Central memory CD8-positive, alpha-beta T cell (primary cell): ENCODE data around the gene PAEP.
"Not testable (repeated sequence)": the region's sequence is repeated elsewhere in the genome, so short reads cannot be mapped to it uniquely, and the experiment has no call there.

Source experiments
- ATAC-seq: fragments of 150-1000 bp; cut with Tn5 transposase; replicated peaks from 2 replicates; pipeline ENCODE4 v1.10.0; 2022; ENCODE audit warnings: mild to moderate bottlenecking, moderate FRiP score, moderate number of reproducible peaks; ENCODE audit not compliant: poor library complexity, severe bottlenecking; ENCODE audit errors: extremely low read depth
- DNase-seq, 2 donors: peaks; one replicate each; pipeline ENCODE4 v3.0.0; 2021; ENCODE audit warnings: low spot score in 2 of 2
- H3K27ac Mint-ChIP-seq: one replicate; pipeline ENCODE4 v1.8.0; 2022; ENCODE audit warnings: low read depth, mild to moderate bottlenecking, moderate library complexity, mixed read lengths
- H3K27me3 Mint-ChIP-seq: one replicate; pipeline ENCODE4 v1.8.0; 2022; ENCODE audit warnings: mixed read lengths
- H3K36me3 Mint-ChIP-seq: one replicate; pipeline ENCODE4 v1.8.0; 2022; ENCODE audit warnings: mild to moderate bottlenecking, moderate library complexity, mixed read lengths; ENCODE audit not compliant: insufficient read depth
- H3K4me1 Mint-ChIP-seq: one replicate; pipeline ENCODE4 v1.8.0; 2022; ENCODE audit warnings: mixed read lengths
- H3K4me3 Mint-ChIP-seq: one replicate; pipeline ENCODE4 v1.8.0; 2022; ENCODE audit warnings: mild to moderate bottlenecking, moderate library complexity, mixed read lengths
- H3K9me3 Mint-ChIP-seq: one replicate; pipeline ENCODE4 v1.8.0; 2022; ENCODE audit warnings: mixed read lengths

Gene PAEP

GRCh38 chr9:135561391-135562234 is at the start of gene PAEP:
Gene PAEP, plus strand, starts transcription at chr9:135561756.
- H3K9me3 Mint-ChIP-seq = no peaks in the 10 kb centered on the region
- peaks cover 57% of the 10 kb centered on the region for H3K27me3 Mint-ChIP-seq
- H3K4me1 Mint-ChIP-seq = no peaks in the 10 kb centered on the region
- DNase-seq = no peak
- H3K36me3 Mint-ChIP-seq = no peaks in the 10 kb centered on the region
- H3K27ac Mint-ChIP-seq = no peak within 1 kb of the TSS
- ATAC-seq = no peak
- H3K4me3 Mint-ChIP-seq = no peak within 1 kb of the TSS

GRCh38 chr9:135512241-135512603 is 49.3 kb upstream of the PAEP start:
- ATAC-seq (no peak), DNase-seq (no peak)
- Mint-ChIP-seq H3K4me3 (no peak overlapping the region), H3K4me1 (no peaks in the 10 kb centered on the region), H3K27me3 (peaks cover 3% of the 10 kb centered on the region), H3K36me3 (no peaks in the 10 kb centered on the region), H3K9me3 (peaks cover 13% of the 10 kb centered on the region), H3K27ac (no peak overlapping the region)

GRCh38 chr9:135512904-135513303 is 48.7 kb upstream of the PAEP start:
- peaks cover 10% of the 10 kb centered on the region for H3K27me3 Mint-ChIP-seq
- no peak overlapping the region for H3K27ac Mint-ChIP-seq
- peaks cover 13% of the 10 kb centered on the region for H3K9me3 Mint-ChIP-seq
- no peak for DNase-seq
- no peak for ATAC-seq
- H3K4me1 Mint-ChIP-seq = no peaks in the 10 kb centered on the region
- no peak overlapping the region for H3K4me3 Mint-ChIP-seq
- no peaks in the 10 kb centered on the region for H3K36me3 Mint-ChIP-seq

- Mint-ChIP-seq H3K27me3 (peaks cover 11% of the 10 kb centered on the region), H3K36me3 (no peaks in the 10 kb centered on the region), H3K4me1 (no peaks in the 10 kb centered on the region), H3K4me3 (no peak overlapping the region), H3K27ac (no peak overlapping the region), H3K9me3 (peaks cover 12% of the 10 kb centered on the region)
- ATAC-seq (no peak), DNase-seq (no peak)
Measured at GRCh38 chr9:135513351-135513846, 48.2 kb upstream of the PAEP start.

DNA sequence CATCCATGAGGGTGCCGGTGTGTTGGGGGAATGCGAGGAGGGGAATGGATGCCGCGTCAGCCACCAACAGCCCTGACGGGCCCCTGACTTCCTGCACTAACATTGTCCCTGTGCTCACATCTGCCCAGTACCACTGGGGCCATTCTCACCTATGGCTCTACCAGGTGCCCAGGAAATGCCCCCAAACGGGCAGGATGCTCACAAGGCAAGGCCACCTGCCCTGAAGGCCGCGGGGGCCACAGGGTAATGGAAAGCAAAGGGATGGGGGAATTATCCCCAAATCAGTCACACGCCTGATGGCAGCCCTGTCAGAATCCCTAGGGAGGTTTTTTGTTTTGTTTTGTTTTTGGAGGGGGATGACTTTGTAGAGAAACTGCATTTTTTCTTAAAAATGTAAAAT is 47.6 kb upstream of the PAEP start:
- not testable (repeated sequence) for DNase-seq, H3K4me3 Mint-ChIP-seq, H3K4me1 Mint-ChIP-seq, ATAC-seq, H3K27ac Mint-ChIP-seq, H3K9me3 Mint-ChIP-seq, H3K36me3 Mint-ChIP-seq
- peaks cover 11% of the 10 kb centered on the region for H3K27me3 Mint-ChIP-seq

- H3K27ac Mint-ChIP-seq = no peak overlapping the region
- ATAC-seq (no peak), DNase-seq (no peak)
- H3K4me3 Mint-ChIP-seq = no peak overlapping the region
- H3K4me1 Mint-ChIP-seq = no peaks in the 10 kb centered on the region
- H3K36me3 Mint-ChIP-seq = no peaks in the 10 kb centered on the region
- H3K9me3 Mint-ChIP-seq = peaks cover under 1% of the 10 kb centered on the region
- H3K27me3 Mint-ChIP-seq = peaks cover 11% of the 10 kb centered on the region
Measured at GRCh38 chr9:135514342-135515082, 47.0 kb upstream of the PAEP start.

GRCh38 chr9:135515083-135515951 is 46.2 kb upstream of the PAEP start:
- DNase-seq = no peak
- ATAC-seq = no peak
- Mint-ChIP-seq H3K27me3 (peaks cover 13% of the 10 kb centered on the region), H3K4me1 (no peaks in the 10 kb centered on the region), H3K36me3 (no peaks in the 10 kb centered on the region), H3K4me3 (no peak overlapping the region), H3K27ac (no peak overlapping the region), H3K9me3 (no peaks in the 10 kb centered on the region)

DNA sequence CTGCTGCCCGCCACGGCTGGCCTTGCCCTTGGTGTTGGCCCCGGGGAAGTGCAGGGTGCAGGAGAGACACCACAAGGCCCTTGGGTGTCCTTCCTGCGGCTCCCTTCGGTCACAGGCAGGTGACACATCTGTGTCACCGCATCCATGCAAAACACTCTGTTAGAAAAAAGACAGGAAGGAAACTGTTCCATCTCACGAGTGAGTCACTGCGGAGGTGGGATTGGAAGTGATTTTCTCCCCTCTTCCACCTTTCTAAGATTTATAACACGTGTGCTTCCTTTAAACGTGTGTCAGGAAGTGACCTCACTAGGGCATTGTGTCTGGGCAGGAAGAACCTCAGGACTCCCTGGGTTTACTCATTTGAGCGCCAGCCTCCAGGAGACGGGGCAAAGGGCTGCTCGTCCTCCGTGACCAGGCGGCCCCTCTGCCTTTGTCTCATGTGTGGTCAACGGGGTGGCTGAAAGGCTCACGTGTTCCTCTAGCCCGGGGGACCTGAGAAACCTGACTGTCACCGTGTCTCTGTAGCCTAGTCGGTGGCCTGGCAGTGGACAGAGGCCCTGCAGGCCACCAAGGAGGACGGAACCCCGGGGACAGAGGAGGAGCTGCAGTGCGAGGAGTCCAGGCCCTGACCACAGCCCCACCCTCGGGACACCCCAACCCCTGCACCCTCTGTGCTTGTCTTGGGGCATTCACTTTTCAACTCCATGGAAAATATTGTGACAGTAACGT is 45.3 kb upstream of the PAEP start:
- no peak overlapping the region for H3K4me3 Mint-ChIP-seq
- no peak for ATAC-seq
- no peaks in the 10 kb centered on the region for H3K9me3 Mint-ChIP-seq
- no peak for DNase-seq
- no peaks in the 10 kb centered on the region for H3K4me1 Mint-ChIP-seq
- H3K27me3 Mint-ChIP-seq = peaks cover 18% of the 10 kb centered on the region
- peaks cover 2% of the 10 kb centered on the region for H3K36me3 Mint-ChIP-seq
- no peak overlapping the region for H3K27ac Mint-ChIP-seq

GRCh38 chr9:135517407-135517822 is 44.1 kb upstream of the PAEP start:
- ATAC-seq = no peak
- Mint-ChIP-seq H3K27me3 (peaks cover 18% of the 10 kb centered on the region), H3K4me3 (no peak overlapping the region), H3K36me3 (peaks cover 2% of the 10 kb centered on the region), H3K4me1 (no peaks in the 10 kb centered on the region), H3K27ac (no peak overlapping the region), H3K9me3 (no peaks in the 10 kb centered on the region)
- DNase-seq = no peak

- ATAC-seq = no peak
- DNase-seq = no peak
- Mint-ChIP-seq H3K4me3 (no peak overlapping the region), H3K36me3 (peaks cover 2% of the 10 kb centered on the region), H3K27me3 (peaks cover 18% of the 10 kb centered on the region), H3K4me1 (no peaks in the 10 kb centered on the region), H3K27ac (no peak overlapping the region), H3K9me3 (no peaks in the 10 kb centered on the region)
Measured at GRCh38 chr9:135519179-135519971, 42.2 kb upstream of the PAEP start.

- Mint-ChIP-seq H3K27me3 (peaks cover 18% of the 10 kb centered on the region), H3K4me1 (no peaks in the 10 kb centered on the region), H3K36me3 (peaks cover 2% of the 10 kb centered on the region), H3K27ac (no peak within 1 kb of the TSS), H3K4me3 (no peak within 1 kb of the TSS), H3K9me3 (no peaks in the 10 kb centered on the region)
- DNase-seq (no peak), ATAC-seq (no peak)
Measured at GRCh38 chr9:135520916-135521607, 40.5 kb upstream of the PAEP start, which contains the start of gene LCN1. Gene LCN1, plus strand, starts transcription at chr9:135521440. Its CDS starts 58 bp downstream, at chr9:135521498.
